Keratinocyte (primary cell): ENCODE results near the gene DCUN1D2. TPM values are rescaled to one million over a fixed set of nuclear protein-coding genes. Genes with fewer than 3 reads are reported as not detected.

Experiments used
- DNase-seq: peaks from one replicate; pipeline ENCODE4 v3.0.0-alpha.2; 2011; ENCODE audit warnings: low read depth, missing footprints, low spot score
- FAIRE-seq: peaks from 2 replicates; lab custom pipeline; 2011; peaks lifted over from hg19 to GRCh38; lab: Jason Lieb, UNC
- H2AFZ ChIP-seq: 2 replicates; pipeline ENCODE4 v1.6.0; 2012; ENCODE audit warnings: low read length, control low read depth, inconsistent platforms; ENCODE audit not compliant: control insufficient read depth
- H3K27ac ChIP-seq: 2 replicates; pipeline ENCODE4 v1.5.1; 2011; ENCODE audit warnings: low read length; ENCODE audit not compliant: control insufficient read depth, insufficient read depth
- H3K27me3 ChIP-seq: 3 replicates; pipeline ENCODE4 v1.6.0; 2011; ENCODE audit warnings: low read length; ENCODE audit not compliant: control insufficient read depth, insufficient read depth; ENCODE audit errors: extremely low read depth
- H3K36me3 ChIP-seq, 2 experiments: 2 replicates in 1 of 2; 3 replicates in 1 of 2; pipeline ENCODE4 v1.5.1; 2011; ENCODE audit warnings: low read length in 2 of 2, mild to moderate bottlenecking in 1 of 2; ENCODE audit not compliant: control insufficient read depth in 2 of 2, insufficient read depth in 2 of 2; ENCODE audit errors: extremely low read depth in 1 of 2
- H3K4me1 ChIP-seq: 3 replicates; pipeline ENCODE4 v1.5.1; 2011; ENCODE audit warnings: low read length; ENCODE audit not compliant: control insufficient read depth, insufficient read depth; ENCODE audit errors: extremely low read depth
- H3K4me2 ChIP-seq: 3 replicates; pipeline ENCODE4 v1.6.0; 2011; ENCODE audit warnings: low read depth, low read length; ENCODE audit not compliant: control insufficient read depth, insufficient read depth; ENCODE audit errors: extremely low read depth
- H3K4me3 ChIP-seq, 3 experiments: fragments of 200-600 bp in 1 of 3; sonication (generic) in 1 of 3; 2 replicates in 2 of 3; 3 replicates in 1 of 3; pipeline ENCODE4 v1.5.1; 2011 to 2016; ENCODE audit warnings: low read length in 3 of 3, mild to moderate bottlenecking in 3 of 3, control low read depth in 2 of 3, inconsistent platforms in 1 of 3, low read depth in 1 of 3, mixed read lengths in 1 of 3, mixed run types in 1 of 3, moderate library complexity in 1 of 3; ENCODE audit not compliant: control insufficient read depth in 2 of 3, insufficient read depth in 2 of 3; ENCODE audit errors: extremely low read depth in 1 of 3
- H3K79me2 ChIP-seq: 2 replicates; pipeline ENCODE4 v1.6.0; 2012; ENCODE audit warnings: low read length; ENCODE audit not compliant: control insufficient read depth, insufficient read depth
- H3K9ac ChIP-seq: 3 replicates; pipeline ENCODE4 v1.6.0; 2011; ENCODE audit warnings: low read length; ENCODE audit not compliant: control insufficient read depth, insufficient read depth; ENCODE audit errors: extremely low read depth
- H3K9me1 ChIP-seq: 3 replicates; pipeline ENCODE4 v1.6.0; 2011; ENCODE audit warnings: low read length; ENCODE audit not compliant: control insufficient read depth, insufficient read depth; ENCODE audit errors: extremely low read depth
- H3K9me3 ChIP-seq: 2 replicates; pipeline ENCODE4 v1.5.1; 2012; ENCODE audit warnings: low read depth, low read length; ENCODE audit not compliant: control insufficient read depth
- H4K20me1 ChIP-seq: 3 replicates; pipeline ENCODE4 v1.6.0; 2011; ENCODE audit warnings: low read length; ENCODE audit not compliant: control insufficient read depth, insufficient read depth; ENCODE audit errors: extremely low read depth
- CTCF ChIP-seq, 3 experiments: IDR thresholded peaks in 1 of 3; conservative IDR thresholded peaks in 1 of 3; optimal IDR thresholded peaks in 1 of 3; 2 replicates in 2 of 3; 3 replicates in 1 of 3; pipeline versions ENCODE3 to v1.5.1; 2011; ENCODE audit warnings: low read length in 3 of 3, mild to moderate bottlenecking in 3 of 3, moderate library complexity in 2 of 3, control low read depth in 1 of 3, inconsistent platforms in 1 of 3; ENCODE audit not compliant: insufficient read depth in 2 of 3; ENCODE audit errors: extremely low read depth in 1 of 3
- EZH2 ChIP-seq: IDR thresholded peaks from one replicate; pipeline ENCODE4 v1.6.1; 2012; ENCODE audit warnings: inconsistent platforms, mild to moderate bottlenecking, low read length, moderate library complexity
- dilution Hi-C: fragments of 300-500 bp; cut with MboI; formaldehyde crosslinking; loops from one replicate; pipeline ENCODE4 v1.7.0; 2020; ENCODE audit warnings: low sequenced_read_pairs; ENCODE audit not compliant: extremely low pct_ligation_motif_present
- polyA plus RNA-seq, 5 experiments: library from polyadenylated mRNA; depleted of rRNA in 3 of 5; stranded (reverse) in 3 of 5; stranded (forward) in 1 of 5; unstranded in 1 of 5; fragments of >200 nt; gene quantifications; 1 replicate in 1 of 5; 2 replicates in 3 of 5; 3 replicates in 1 of 5; pipeline versions ENCODE4 v1.2.1 to v1.2.3, GENCODE V29; 2011 to 2012; ENCODE audit warnings: missing spikeins in 2 of 5, low read depth in 1 of 5, low replicate concordance in 1 of 5

Gene DCUN1D2
- polyA plus RNA-seq, 1 donor (not counting 4 experiments of a cell fraction or from before 2014, with no cell fraction given), result 9.1 TPM

- no peaks in the 10 kb centered on the region for H4K20me1 ChIP-seq
- FAIRE-seq, result no peak
- H3K36me3 ChIP-seq, result peaks cover 20 to 31% of the 10 kb centered on the region in 2 experiments
Measured at GRCh38 chr13:113508521-113509254, 18.2 kb upstream of the DCUN1D2 start.

GRCh38 chr13:113507505-113508345 lies 17.2 kb upstream of the DCUN1D2 start:
- Histone ChIP-seq H3K9me3 (no peaks in the 10 kb centered on the region), H4K20me1 (no peaks in the 10 kb centered on the region), H3K27ac (no peak overlapping the region), H3K36me3 (peaks cover 24 to 32% of the 10 kb centered on the region in 2 experiments), H3K9ac (no peak overlapping the region), H2AFZ (no peak overlapping the region), H3K4me3 (no peak overlapping the region), H3K79me2 (peaks cover 1% of the 10 kb centered on the region), H3K27me3 (no peaks in the 10 kb centered on the region), H3K4me2 (no peak overlapping the region), H3K9me1 (no peaks in the 10 kb centered on the region), H3K4me1 (no peaks in the 10 kb centered on the region)
- FAIRE-seq (no peak), DNase-seq (no peak)
- dilution Hi-C loops, result no loop called here
- TF ChIP-seq EZH2 (no peak), CTCF (optimal IDR thresholded peaks at IDR 0.05 in 1 of 3, IDR thresholded peaks at IDR 0.05 in 1 of 3, conservative IDR thresholded peaks at IDR 0.05 in 1 of 3; ENCODE audit: extremely low read depth in 1 of 3, insufficient read depth in 2 of 3, low read length in 3 of 3) (no peak)

More at GRCh38 chr13:113508521-113509254, 18.2 kb upstream of the DCUN1D2 start:
- Histone ChIP-seq H3K27me3 (no peaks in the 10 kb centered on the region), H3K9ac (no peak overlapping the region), H3K9me3 (no peaks in the 10 kb centered on the region), H3K4me3 (no peak overlapping the region), H3K9me1 (no peaks in the 10 kb centered on the region), H3K4me2 (no peak overlapping the region), H2AFZ (no peak overlapping the region), H3K27ac (no peak overlapping the region), H3K4me1 (no peaks in the 10 kb centered on the region), H3K79me2 (peaks cover 1% of the 10 kb centered on the region)
- dilution Hi-C loops, result no loop called here
- DNase-seq, result no peak
- TF ChIP-seq EZH2 (no peak), CTCF (optimal IDR thresholded peaks at IDR 0.05 in 1 of 3, IDR thresholded peaks at IDR 0.05 in 1 of 3, conservative IDR thresholded peaks at IDR 0.05 in 1 of 3; ENCODE audit: extremely low read depth in 1 of 3, insufficient read depth in 2 of 3, low read length in 3 of 3) (no peak)
